K562 (cell line): Measurements from ENCODE around the gene ADAM10. TPM values are rescaled to one million over a fixed set of nuclear protein-coding genes. Genes with fewer than 3 reads are reported as not detected.
A peak's percentile ranks its signal among the peaks of the same experiment; 100 is the strongest.

Source experiments
- ATAC-seq: fragments of 200-7000 bp; cut with Tn5 transposase; 3 replicates; pipeline ENCODE4 v1.9.1; 2020; ENCODE audit warnings: moderate library complexity
- BruUV-seq: library from RNA; stranded (reverse); fragments of 400-500 nt; replicated peaks from 2 replicates; lab custom pipeline; 2021; lab: Mats Ljungman, UMichigan
- CTCF ChIA-PET: fragments of 300-600 bp; formaldehyde crosslinking; extraction: SDS; loops from one replicate; lab custom pipeline; 2021; ENCODE audit warnings: low intra/inter-chr PET ratio; lab: Yijun Ruan, JAX
- POLR2A ChIA-PET: fragments of 300-600, 350-650 bp; sonication (Branson Sonifier 250); formaldehyde crosslinking; extraction: SDS; loops from one replicate; lab custom pipeline; 2021; ENCODE audit warnings: antibody characterized with exemption, inconsistent platforms; lab: Yijun Ruan, JAX
- DNase-seq, 4 experiments: peaks; one replicate each; pipeline versions ENCODE4 v3.0.0 to v3.0.0-alpha.2; 2011 to 2018; ENCODE audit warnings: low spot score in 3 of 4, mixed read lengths in 3 of 4; ENCODE audit errors: extremely low read depth in 1 of 4
- FAIRE-seq: peaks from 2 replicates; lab custom pipeline; 2011; peaks lifted over from hg19 to GRCh38; lab: Jason Lieb, UNC
- H2AFZ ChIP-seq: 2 replicates; pipeline ENCODE4 v1.6.0; 2011; ENCODE audit warnings: low read depth, low read length, control low read depth, inconsistent platforms
- H3K27ac ChIP-seq: fragments of 200-600 bp; 3 replicates; pipeline ENCODE4 v1.8.0; 2011; ENCODE audit warnings: low read depth, mild to moderate bottlenecking, control low read depth, inconsistent platforms, low read length, moderate library complexity, mixed read lengths; ENCODE audit errors: extremely low read depth
- H3K27me3 ChIP-seq, 2 experiments: fragments of 300-600 bp in 1 of 2; 2 replicates in 1 of 2; 3 replicates in 1 of 2; pipeline versions ENCODE4 v1.6.0 to v1.8.0; 2011; ENCODE audit warnings: inconsistent platforms in 2 of 2, low read length in 2 of 2, mild to moderate bottlenecking in 1 of 2, mixed read lengths in 1 of 2, moderate library complexity in 1 of 2; ENCODE audit not compliant: control insufficient read depth in 2 of 2, insufficient read depth in 2 of 2
- H3K36me3 ChIP-seq: fragments of 300-600 bp; 3 replicates; pipeline ENCODE4 v1.8.0; 2011; ENCODE audit warnings: mild to moderate bottlenecking, low read length, inconsistent platforms; ENCODE audit not compliant: control insufficient read depth, insufficient read depth
- H3K4me1 ChIP-seq, 2 experiments: fragments of 200-600 bp in 1 of 2; replicated peaks in 1 of 2; 2 replicates in 1 of 2; 3 replicates in 1 of 2; pipeline versions ENCODE4 v1.5.1 to v1.8.0; 2011; ENCODE audit warnings: inconsistent platforms in 2 of 2, low read length in 2 of 2, mild to moderate bottlenecking in 1 of 2, mixed read lengths in 1 of 2, moderate library complexity in 1 of 2; ENCODE audit not compliant: control insufficient read depth in 2 of 2, insufficient read depth in 2 of 2
- H3K4me2 ChIP-seq: 2 replicates; pipeline ENCODE4 v1.6.1; 2011; ENCODE audit warnings: low read length, control low read depth, inconsistent platforms, mixed read lengths; ENCODE audit not compliant: insufficient read depth
- H3K4me3 ChIP-seq: fragments of 200-600 bp; sonication (generic), shearing (Covaris generic); 2 replicates; pipeline ENCODE4 v1.5.1; 2016; ENCODE audit warnings: control low read depth, inconsistent platforms
- H3K79me2 ChIP-seq: fragments of 200-600 bp; 3 replicates; pipeline ENCODE4 v1.8.0; 2011; ENCODE audit warnings: low read length, inconsistent platforms; ENCODE audit not compliant: control insufficient read depth, insufficient read depth
- H3K9ac ChIP-seq, 2 experiments: 2 replicates each; pipeline versions ENCODE4 v1.6.0 to v1.6.1; 2011; ENCODE audit warnings: low read depth in 2 of 2, low read length in 2 of 2, control low read depth in 1 of 2, inconsistent platforms in 1 of 2, mild to moderate bottlenecking in 1 of 2, mixed read lengths in 1 of 2; ENCODE audit not compliant: insufficient read depth in 1 of 2
- H3K9me1 ChIP-seq: one replicate; pipeline ENCODE4 v1.6.0; 2011; ENCODE audit warnings: inconsistent platforms, mild to moderate bottlenecking, low read length, moderate library complexity; ENCODE audit not compliant: control insufficient read depth, insufficient read depth
- H3K9me3 ChIP-seq: replicated peaks from 2 replicates; pipeline ENCODE4 v1.5.1; 2011; ENCODE audit warnings: low read depth, low read length, inconsistent platforms; ENCODE audit not compliant: control insufficient read depth, insufficient read depth
- H4K20me1 ChIP-seq: replicated peaks from 2 replicates; pipeline ENCODE4 v1.6.1; 2011; ENCODE audit warnings: low read length, inconsistent platforms, mixed read lengths; ENCODE audit not compliant: control insufficient read depth, insufficient read depth
- HNRNPLL ChIP-seq: fragments of 200-400 bp; formaldehyde crosslinking; IDR thresholded peaks from 2 replicates; pipeline ENCODE4 v1.6.1; 2017; ENCODE audit warnings: low read length, low read depth, mild to moderate bottlenecking; ENCODE audit not compliant: poor library complexity, severe bottlenecking
- KDM2B ChIP-seq: fragments of 250-450 bp; sonication (Bioruptor Pico); IDR thresholded peaks from 2 replicates; pipeline ENCODE4 v1.8.0; 2021; ENCODE audit warnings: mild to moderate bottlenecking, moderate library complexity
- MAFF ChIP-seq: IDR thresholded peaks from 2 replicates; pipeline ENCODE4 v1.6.1; 2012; ENCODE audit warnings: low read length, improper control_type of control experiment
- ZNF316 ChIP-seq: fragments of 450-650 bp; IDR thresholded peaks from 2 replicates; pipeline ENCODE4 v1.6.1; 2016
- WGBS: fragments of 100-300 bp; shearing (Covaris generic); methylation state at CpG from one replicate; pipeline ENCODE4 v1.1.6; 2016; ENCODE audit warnings: low coverage, mixed read lengths; ENCODE audit not compliant: insufficient coverage; ENCODE audit errors: missing lambda C conversion rate; 5-methylcytosine and 5-hydroxymethylcytosine counted together
- in situ Hi-C: fragments of 300-500 bp; cut with MboI; formaldehyde crosslinking; loops from 4 replicates; pipeline ENCODE4 v1.15.0; 2018; ENCODE audit warnings: inconsistent platforms, mixed read lengths
- intact Hi-C: fragments of 100-400 bp; cut with micrococcal nuclease; formaldehyde crosslinking; loops from 2 replicates; pipeline ENCODE4 v1.14.2; 2022
- polyA plus RNA-seq, 8 experiments: library from polyadenylated mRNA; depleted of rRNA in 4 of 8; stranded (reverse) in 5 of 8; unstranded in 3 of 8; fragments of >200 nt; fragmentation: Nextera tagmentation in 2 of 8; fragmentation: Illumina TruSeq in 1 of 8; extraction: Ambion mirVana in 2 of 8; extraction: Trizol in 1 of 8; gene quantifications; 2 replicates each; pipeline versions ENCODE4 v1.2.1 to v1.2.3, GENCODE V29; 2011 to 2014; ENCODE audit warnings: inconsistent platforms in 1 of 8, missing spikeins in 1 of 8
- total RNA-seq, 7 experiments: library from RNA; depleted of rRNA in 6 of 7; stranded (reverse); fragments of >200 nt in 6 of 7; fragmentation: Illumina TruSeq in 2 of 7; extraction: Trizol in 2 of 7; gene quantifications; 2 replicates each; pipeline versions ENCODE4 v1.2.1 to v1.2.3, GENCODE V29; 2011 to 2021; ENCODE audit warnings: low replicate concordance in 1 of 7
- TF ChIP-seq, protein P1 (sequence below), 2 experiments: IDR thresholded peaks; 2 replicates each; pipeline ENCODE4 v1.6.1; 2012; ENCODE audit warnings: improper control_type of control experiment in 2 of 2, low read depth in 2 of 2, low read length in 2 of 2, borderline replicate concordance in 1 of 2

ADAM10 gene
- total and polyA plus RNA-seq, 9 of the 15 experiments (the other 6 are each of a cell fraction or from before 2014, with no cell fraction given) = 11.9 to 152 (median 57.3) TPM

DNA sequence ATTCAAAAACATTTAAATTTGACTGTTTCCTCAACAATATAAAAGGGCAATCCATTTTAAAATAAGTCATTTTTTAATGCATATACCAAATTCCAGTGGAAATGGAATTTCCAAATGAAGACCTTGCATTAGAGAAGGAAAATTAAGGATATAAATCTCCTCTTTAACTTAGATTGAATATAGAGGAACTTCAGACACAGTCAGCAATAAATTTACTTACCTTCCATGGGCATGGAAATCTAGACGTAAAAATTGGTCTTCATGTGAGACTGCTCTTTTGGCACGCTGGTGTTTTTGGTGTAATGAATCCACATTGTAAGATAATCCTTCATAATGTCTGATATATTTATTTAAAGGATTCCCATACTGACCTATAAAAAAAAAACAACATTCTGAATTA lies 32.1 kb downstream of the ADAM10 start:
- Histone ChIP-seq H3K4me2 (no peak overlapping the region), H3K4me1 (no peaks in the 10 kb centered on the region), H3K9me1 (no peaks in the 10 kb centered on the region), H3K36me3 (peaks cover 45% of the 10 kb centered on the region; the same call in 2 of the 3 replicates), H3K9ac (no peak overlapping the region), H4K20me1 (no peaks in the 10 kb centered on the region), H3K79me2 (peaks cover 63% of the 10 kb centered on the region), H3K4me3 (no peak overlapping the region), H3K27me3 (no peaks in the 10 kb centered on the region), H3K9me3 (no peaks in the 10 kb centered on the region), H3K27ac (no peak overlapping the region), H2AFZ (no peak overlapping the region)
- 98% methylated on average over 2 of the region's 2 CpGs for WGBS
- BruUV-seq = no TSS peak
- ATAC-seq (no peak), DNase-seq (no peak), FAIRE-seq (no peak)
- ChIA-PET CTCF (no interaction called here), POLR2A (no interaction called here)
- intact Hi-C loops = no loop called here
- in situ Hi-C loops = no loop called here
- TF ChIP-seq, protein P1, sequence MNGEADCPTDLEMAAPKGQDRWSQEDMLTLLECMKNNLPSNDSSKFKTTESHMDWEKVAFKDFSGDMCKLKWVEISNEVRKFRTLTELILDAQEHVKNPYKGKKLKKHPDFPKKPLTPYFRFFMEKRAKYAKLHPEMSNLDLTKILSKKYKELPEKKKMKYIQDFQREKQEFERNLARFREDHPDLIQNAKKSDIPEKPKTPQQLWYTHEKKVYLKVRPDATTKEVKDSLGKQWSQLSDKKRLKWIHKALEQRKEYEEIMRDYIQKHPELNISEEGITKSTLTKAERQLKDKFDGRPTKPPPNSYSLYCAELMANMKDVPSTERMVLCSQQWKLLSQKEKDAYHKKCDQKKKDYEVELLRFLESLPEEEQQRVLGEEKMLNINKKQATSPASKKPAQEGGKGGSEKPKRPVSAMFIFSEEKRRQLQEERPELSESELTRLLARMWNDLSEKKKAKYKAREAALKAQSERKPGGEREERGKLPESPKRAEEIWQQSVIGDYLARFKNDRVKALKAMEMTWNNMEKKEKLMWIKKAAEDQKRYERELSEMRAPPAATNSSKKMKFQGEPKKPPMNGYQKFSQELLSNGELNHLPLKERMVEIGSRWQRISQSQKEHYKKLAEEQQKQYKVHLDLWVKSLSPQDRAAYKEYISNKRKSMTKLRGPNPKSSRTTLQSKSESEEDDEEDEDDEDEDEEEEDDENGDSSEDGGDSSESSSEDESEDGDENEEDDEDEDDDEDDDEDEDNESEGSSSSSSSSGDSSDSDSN (IDR thresholded peaks at IDR 0.05; ENCODE audit: borderline replicate concordance in 1 of 2, low read depth in 2 of 2, low read length in 2 of 2) = no peak
- TF ChIP-seq KDM2B (CRISPR knock-in tag) (no peak), HNRNPLL (no peak), ZNF316 (peak; percentile 70), MAFF (peak; percentile 19; the same call in 1 of the 2 replicates)
